GM12878 (cell line): ENCODE data around the gene CFAP90. TPM values are rescaled to one million over a fixed set of nuclear protein-coding genes. Genes with fewer than 3 reads are reported as not detected.

Source experiments
- ATAC-seq: fragments of 200-7000 bp; cut with Tn5 transposase; 3 replicates; pipeline ENCODE4 v1.9.1; 2020; ENCODE audit warnings: mild to moderate bottlenecking, moderate library complexity
- BruUV-seq: library from RNA; stranded (reverse); fragments of 400-500 nt; replicated peaks from 2 replicates; lab custom pipeline; 2021; lab: Mats Ljungman, UMichigan
- CTCF ChIA-PET: fragments of 300-600 bp; sonication (Branson Sonifier 250); formaldehyde crosslinking; extraction: SDS; loops from one replicate; lab custom pipeline; 2021; ENCODE audit warnings: inconsistent platforms; lab: Yijun Ruan, JAX
- POLR2A ChIA-PET: fragments of 350-600 bp; formaldehyde crosslinking; extraction: SDS; loops from one replicate; lab custom pipeline; 2021; ENCODE audit warnings: inconsistent platforms; lab: Charles Lee
- RAD21 ChIA-PET: fragments of 300-600 bp; sonication (Branson Sonifier 250); formaldehyde crosslinking; loops from one replicate; lab custom pipeline; 2023; ENCODE audit warnings: antibody characterized with exemption; ENCODE audit not compliant: unreplicated experiment; lab: Charles Lee
- SMC1A ChIA-PET: fragments of 300-600 bp; sonication (Branson Sonifier 250); formaldehyde crosslinking; loops from one replicate; lab custom pipeline; 2023; ENCODE audit not compliant: unreplicated experiment, uncharacterized antibody; lab: Charles Lee
- DNase-seq: peaks from one replicate; pipeline ENCODE4 v3.0.0-alpha.2; 2011; ENCODE audit warnings: low read depth, low spot score
- FAIRE-seq: peaks from 3 replicates; lab custom pipeline; 2011; peaks lifted over from hg19 to GRCh38; lab: Jason Lieb, UNC
- H2AFZ ChIP-seq: 2 replicates; pipeline ENCODE4 v1.6.0; 2011; ENCODE audit warnings: low read depth, low read length, control low read depth; ENCODE audit not compliant: control insufficient read depth
- H3K27ac ChIP-seq: 2 replicates; pipeline ENCODE4 v1.5.1; 2011; ENCODE audit warnings: control low read depth; ENCODE audit not compliant: control insufficient read depth, insufficient read depth
- H3K27me3 ChIP-seq, 2 experiments: replicated peaks in 1 of 2; 2 replicates each; pipeline versions ENCODE4 v1.6.0 to v1.6.1; 2011; ENCODE audit warnings: low read length in 1 of 2; ENCODE audit not compliant: control insufficient read depth in 2 of 2, insufficient read depth in 2 of 2
- H3K36me3 ChIP-seq, 2 experiments: 2 replicates each; pipeline ENCODE4 v1.5.1; 2011; ENCODE audit warnings: low read length in 1 of 2; ENCODE audit not compliant: control insufficient read depth in 2 of 2, insufficient read depth in 2 of 2
- H3K4me1 ChIP-seq: 2 replicates; pipeline ENCODE4 v1.6.1; 2011; ENCODE audit warnings: mild to moderate bottlenecking, low read length, moderate library complexity, mixed read lengths; ENCODE audit not compliant: control insufficient read depth, insufficient read depth
- H3K4me2 ChIP-seq: 2 replicates; pipeline ENCODE4 v1.6.0; 2011; ENCODE audit warnings: control low read depth; ENCODE audit not compliant: control insufficient read depth, insufficient read depth
- H3K4me3 ChIP-seq: fragments of 200-600 bp; sonication (generic); 2 replicates; pipeline ENCODE4 v1.5.1; 2016
- H3K79me2 ChIP-seq: 2 replicates; pipeline ENCODE4 v1.6.0; 2011; ENCODE audit warnings: low read length; ENCODE audit not compliant: control insufficient read depth, insufficient read depth
- H3K9ac ChIP-seq: 2 replicates; pipeline ENCODE4 v1.8.0; 2011; ENCODE audit warnings: low read length, control low read depth, mixed read lengths; ENCODE audit not compliant: control insufficient read depth, insufficient read depth
- H3K9me3 ChIP-seq: replicated peaks from 3 replicates; pipeline ENCODE4 v1.5.1; 2011; ENCODE audit warnings: mild to moderate bottlenecking, low read length; ENCODE audit not compliant: control insufficient read depth, insufficient read depth
- H4K20me1 ChIP-seq: 2 replicates; pipeline ENCODE4 v1.6.0; 2011; ENCODE audit not compliant: control insufficient read depth, insufficient read depth
- ASH2L ChIP-seq: fragments of 300-600, 200-600 bp; sonication (generic); IDR thresholded peaks from 2 replicates; pipeline ENCODE4 v1.6.1; 2017; ENCODE audit warnings: low read depth, mild to moderate bottlenecking, borderline replicate concordance
- BRCA1 ChIP-seq: IDR thresholded peaks from 2 replicates; pipeline ENCODE4 v1.6.1; 2011; ENCODE audit warnings: low read depth, low read length, improper control_type of control experiment
- CHD1 ChIP-seq: IDR thresholded peaks from 2 replicates; pipeline ENCODE4 v1.6.1; 2012; ENCODE audit warnings: low read depth, low read length, improper control_type of control experiment
- GABPA ChIP-seq: IDR thresholded peaks from 2 replicates; pipeline ENCODE4 v1.6.1; 2014; ENCODE audit warnings: antibody characterized with exemption, low read depth, mild to moderate bottlenecking, inconsistent platforms
- NFYB ChIP-seq: IDR thresholded peaks from 2 replicates; pipeline ENCODE4 v1.6.1; 2011; ENCODE audit warnings: low read depth, mild to moderate bottlenecking, low read length, improper control_type of control experiment, moderate library complexity; ENCODE audit not compliant: insufficient read depth
- SMC3 ChIP-seq: IDR thresholded peaks from 2 replicates; pipeline ENCODE4 v1.6.1; 2011; ENCODE audit warnings: low read length, improper control_type of control experiment, borderline replicate concordance
- SRF ChIP-seq, 2 experiments: IDR thresholded peaks; 2 replicates each; pipeline ENCODE4 v1.6.1; 2011; ENCODE audit warnings: low read depth in 2 of 2, low read length in 2 of 2, mild to moderate bottlenecking in 1 of 2, moderate library complexity in 1 of 2
- STAT3 ChIP-seq: IDR thresholded peaks from 2 replicates; pipeline ENCODE4 v1.6.1; 2011; ENCODE audit warnings: low read depth, low read length, improper control_type of control experiment
- TAF1 ChIP-seq: IDR thresholded peaks from 2 replicates; pipeline ENCODE4 v1.6.1; 2011; ENCODE audit warnings: mild to moderate bottlenecking, low read depth, low read length, borderline replicate concordance
- TARDBP ChIP-seq: IDR thresholded peaks from 2 replicates; pipeline ENCODE4 v1.6.1; 2016; ENCODE audit warnings: borderline replicate concordance
- WGBS: methylation state at CpG from one replicate; pipeline ENCODE4 v1.1.6; 2016; ENCODE audit warnings: low lambda C conversion rate; ENCODE audit not compliant: insufficient replicate concordance, insufficient coverage; ENCODE audit errors: missing lambda C conversion rate; 5-methylcytosine and 5-hydroxymethylcytosine counted together
- in situ Hi-C: fragments of 300-500 bp; cut with MboI; formaldehyde crosslinking; loops from 9 replicates; pipeline ENCODE4 v1.14.3; 2018; ENCODE audit warnings: mixed read lengths
- intact Hi-C: fragments of 100-400 bp; cut with micrococcal nuclease; formaldehyde crosslinking; loops from one replicate; pipeline ENCODE4 v1.14.2; 2022; ENCODE audit not compliant: unreplicated experiment
- polyA plus RNA-seq, 11 experiments: library from polyadenylated mRNA; depleted of rRNA in 4 of 11; unstranded in 6 of 11; stranded (reverse) in 5 of 11; fragments of >200 nt; fragmentation: Nextera tagmentation in 4 of 11; fragmentation: Illumina TruSeq in 1 of 11; extraction: Ambion mirVana in 4 of 11; extraction: Trizol in 1 of 11; gene quantifications; 1 replicate in 1 of 11; 2 replicates in 10 of 11; pipeline versions ENCODE4 v1.2.1 to v1.2.3, GENCODE V29; 2011 to 2016; ENCODE audit warnings: inconsistent platforms in 2 of 11, missing spikeins in 2 of 11, low read depth in 1 of 11
- total RNA-seq, 4 experiments: library from RNA; depleted of rRNA in 3 of 4; stranded (reverse); fragments of >200 nt in 3 of 4; fragmentation: Illumina TruSeq in 1 of 4; extraction: Trizol in 1 of 4; gene quantifications; 2 replicates each; pipeline versions ENCODE4 v1.2.1 to v1.2.3, GENCODE V29; 2013 to 2021
- TF ChIP-seq, protein P1 (sequence below): fragments of 150-350 bp; IDR thresholded peaks from 2 replicates; pipeline ENCODE4 v1.6.1; 2014; ENCODE audit warnings: mild to moderate bottlenecking, low read depth, low read length
- TF ChIP-seq, protein P2 (sequence below): fragments of 450-650 bp; IDR thresholded peaks from 2 replicates; pipeline ENCODE4 v1.6.1; 2017; ENCODE audit warnings: antibody characterized with exemption, mild to moderate bottlenecking, moderate library complexity

CFAP90 gene
- total and polyA plus RNA-seq, 10 of the 15 experiments (the other 5 are each of a cell fraction or from before 2014, with no cell fraction given): not detected

DNA sequence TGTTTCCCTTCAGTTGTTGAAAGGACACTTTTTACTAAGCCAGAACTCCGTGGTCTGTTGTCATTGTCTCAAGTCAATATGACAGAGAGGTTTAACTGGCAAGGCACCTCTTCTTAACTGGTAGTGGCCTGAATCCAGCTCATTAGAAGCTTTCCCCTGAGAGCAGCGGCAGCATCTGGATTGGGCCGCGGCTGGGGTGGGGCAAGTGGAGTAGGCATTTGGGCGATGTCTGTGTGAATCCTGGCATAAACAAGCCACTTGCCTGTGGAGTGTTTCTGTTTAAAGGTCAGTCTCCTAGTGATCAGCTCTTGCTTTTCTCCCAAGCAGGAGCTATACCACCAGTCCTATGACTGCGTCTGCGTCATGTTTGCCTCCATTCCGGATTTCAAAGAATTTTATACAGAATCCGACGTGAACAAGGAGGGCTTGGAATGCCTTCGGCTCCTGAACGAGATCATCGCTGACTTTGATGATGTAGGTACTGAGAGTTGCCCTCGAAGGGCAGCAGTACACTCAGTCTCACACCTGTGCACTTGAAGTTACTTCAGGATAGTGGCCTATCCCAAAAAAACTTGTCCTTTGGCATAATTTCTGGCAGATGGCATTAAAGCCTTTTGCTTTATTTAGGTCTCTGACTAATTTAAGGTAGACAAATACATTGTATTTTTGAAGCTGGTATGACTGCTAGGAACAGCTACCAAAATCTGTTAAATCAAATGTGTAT lies 48.9 kb downstream of the CFAP90 start:
- no peaks in the 10 kb centered on the region for H4K20me1 ChIP-seq
- WGBS: 68% methylated on average over 14 of the region's 14 CpGs
- FAIRE-seq (no peak), ATAC-seq (no peak), DNase-seq (no peak)
- no peaks in the 10 kb centered on the region for H3K27me3 ChIP-seq
- H3K4me1 ChIP-seq: no peaks in the 10 kb centered on the region; the same call in 1 of the 2 replicates
- in situ Hi-C loops: no loop called here
- H3K4me2 ChIP-seq: no peak overlapping the region
- SMC1A ChIA-PET: no interaction called here
- no peaks in the 10 kb centered on the region for H3K36me3 ChIP-seq
- H3K9ac ChIP-seq: no peak overlapping the region
- no peak overlapping the region for H3K4me3 ChIP-seq
- RAD21 ChIA-PET: no interaction called here
- H2AFZ ChIP-seq: no peak overlapping the region
- no peak overlapping the region for H3K27ac ChIP-seq
- CTCF ChIA-PET: interaction anchor here (1.1 kb wide), 1 partner anchor 14 kb away, joined by 3 read pairs; no protein-coding TSS in a partner anchor
- intact Hi-C loops: no loop called here
- POLR2A ChIA-PET: interaction anchor here (1.1 kb wide), 1 partner anchor 9 kb away, joined by 3 read pairs; no protein-coding TSS in a partner anchor
- H3K79me2 ChIP-seq: no peaks in the 10 kb centered on the region
- H3K9me3 ChIP-seq: no peaks in the 10 kb centered on the region; the same call in 2 of the 3 replicates
- no TSS peak for BruUV-seq
- TF ChIP-seq GABPA (no peak), SMC3 (no peak), TAF1 (no peak), NFYB (no peak), ASH2L (no peak), SRF (IDR thresholded peaks at IDR 0.05; ENCODE audit: low read depth in 2 of 2, low read length in 2 of 2) (no peak), CHD1 (no peak), STAT3 (no peak), BRCA1 (no peak), TARDBP (no peak)
- TF ChIP-seq, protein P1, sequence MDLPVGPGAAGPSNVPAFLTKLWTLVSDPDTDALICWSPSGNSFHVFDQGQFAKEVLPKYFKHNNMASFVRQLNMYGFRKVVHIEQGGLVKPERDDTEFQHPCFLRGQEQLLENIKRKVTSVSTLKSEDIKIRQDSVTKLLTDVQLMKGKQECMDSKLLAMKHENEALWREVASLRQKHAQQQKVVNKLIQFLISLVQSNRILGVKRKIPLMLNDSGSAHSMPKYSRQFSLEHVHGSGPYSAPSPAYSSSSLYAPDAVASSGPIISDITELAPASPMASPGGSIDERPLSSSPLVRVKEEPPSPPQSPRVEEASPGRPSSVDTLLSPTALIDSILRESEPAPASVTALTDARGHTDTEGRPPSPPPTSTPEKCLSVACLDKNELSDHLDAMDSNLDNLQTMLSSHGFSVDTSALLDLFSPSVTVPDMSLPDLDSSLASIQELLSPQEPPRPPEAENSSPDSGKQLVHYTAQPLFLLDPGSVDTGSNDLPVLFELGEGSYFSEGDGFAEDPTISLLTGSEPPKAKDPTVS: no peak
- TF ChIP-seq, protein P2, sequence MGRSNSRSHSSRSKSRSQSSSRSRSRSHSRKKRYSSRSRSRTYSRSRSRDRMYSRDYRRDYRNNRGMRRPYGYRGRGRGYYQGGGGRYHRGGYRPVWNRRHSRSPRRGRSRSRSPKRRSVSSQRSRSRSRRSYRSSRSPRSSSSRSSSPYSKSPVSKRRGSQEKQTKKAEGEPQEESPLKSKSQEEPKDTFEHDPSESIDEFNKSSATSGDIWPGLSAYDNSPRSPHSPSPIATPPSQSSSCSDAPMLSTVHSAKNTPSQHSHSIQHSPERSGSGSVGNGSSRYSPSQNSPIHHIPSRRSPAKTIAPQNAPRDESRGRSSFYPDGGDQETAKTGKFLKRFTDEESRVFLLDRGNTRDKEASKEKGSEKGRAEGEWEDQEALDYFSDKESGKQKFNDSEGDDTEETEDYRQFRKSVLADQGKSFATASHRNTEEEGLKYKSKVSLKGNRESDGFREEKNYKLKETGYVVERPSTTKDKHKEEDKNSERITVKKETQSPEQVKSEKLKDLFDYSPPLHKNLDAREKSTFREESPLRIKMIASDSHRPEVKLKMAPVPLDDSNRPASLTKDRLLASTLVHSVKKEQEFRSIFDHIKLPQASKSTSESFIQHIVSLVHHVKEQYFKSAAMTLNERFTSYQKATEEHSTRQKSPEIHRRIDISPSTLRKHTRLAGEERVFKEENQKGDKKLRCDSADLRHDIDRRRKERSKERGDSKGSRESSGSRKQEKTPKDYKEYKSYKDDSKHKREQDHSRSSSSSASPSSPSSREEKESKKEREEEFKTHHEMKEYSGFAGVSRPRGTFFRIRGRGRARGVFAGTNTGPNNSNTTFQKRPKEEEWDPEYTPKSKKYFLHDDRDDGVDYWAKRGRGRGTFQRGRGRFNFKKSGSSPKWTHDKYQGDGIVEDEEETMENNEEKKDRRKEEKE: no peak
